ENCODE measurements around the gene TIGD3.

TIGD3 gene

GRCh38 chr11:65390996-65391395 is 36.4 kb downstream of the TIGD3 start:
- DNase-seq, result no peak

- no peak for DNase-seq
These were observed 37.8 kb downstream of the TIGD3 start for GRCh38 chr11:65392186-65392829.

GRCh38 chr11:65392899-65393298 is 38.3 kb downstream of the TIGD3 start:
- DNase-seq, result no peak

- no peak for DNase-seq
These were observed 39.0 kb downstream of the TIGD3 start for GRCh38 chr11:65393513-65394079.

GRCh38 chr11:65394125-65394536 is 39.6 kb downstream of the TIGD3 start:
- no peak for DNase-seq

- no peak for DNase-seq
These were observed 41.5 kb downstream of the TIGD3 start for GRCh38 chr11:65395961-65396530.

- DNase-seq, result no peak
These were observed 42.5 kb downstream of the TIGD3 start for GRCh38 chr11:65396769-65397745.

GRCh38 chr11:65398362-65398910 is 43.9 kb downstream of the TIGD3 start:
- no peak for DNase-seq

- DNase-seq, result no peak
These were observed 44.7 kb downstream of the TIGD3 start for GRCh38 chr11:65399249-65399648.

- DNase-seq, result no peak
These were observed 45.3 kb downstream of the TIGD3 start for GRCh38 chr11:65399845-65400244.

- DNase-seq, result no peak
These were observed 45.9 kb downstream of the TIGD3 start for GRCh38 chr11:65400307-65401072.

GRCh38 chr11:65401073-65401802 is 46.7 kb downstream of the TIGD3 start:
- DNase-seq, result no peak

- no peak for DNase-seq
These were observed 47.3 kb downstream of the TIGD3 start for GRCh38 chr11:65401803-65402248.

- no peak for DNase-seq
These were observed 48.2 kb downstream of the TIGD3 start for GRCh38 chr11:65402790-65403189.

GRCh38 chr11:65403607-65404121 is 49.1 kb downstream of the TIGD3 start:
- no peak for DNase-seq

GRCh38 chr11:65404210-65404609 is 49.7 kb downstream of the TIGD3 start:
- no peak for DNase-seq

GRCh38 chr11:65404638-65405339 is 50.2 kb downstream of the TIGD3 start:
- DNase-seq, result no peak

Measured in NCI-H2081 treated with DMSO at 0.1 percent for 48 hours (cell line).